22Rv1 (cell line): ENCODE results near the gene LCP2.

Experiments
- ZFX ChIP-seq: fragments of 450-650 bp; IDR thresholded peaks from 2 replicates; pipeline ENCODE4 v1.6.1; 2017; ENCODE audit warnings: antibody characterized with exemption, borderline replicate concordance
- TF ChIP-seq, protein P1 (sequence below): fragments of 450-650 bp; IDR thresholded peaks from 2 replicates; pipeline ENCODE4 v1.5.1; 2017; ENCODE audit warnings: mild to moderate bottlenecking

DNA sequence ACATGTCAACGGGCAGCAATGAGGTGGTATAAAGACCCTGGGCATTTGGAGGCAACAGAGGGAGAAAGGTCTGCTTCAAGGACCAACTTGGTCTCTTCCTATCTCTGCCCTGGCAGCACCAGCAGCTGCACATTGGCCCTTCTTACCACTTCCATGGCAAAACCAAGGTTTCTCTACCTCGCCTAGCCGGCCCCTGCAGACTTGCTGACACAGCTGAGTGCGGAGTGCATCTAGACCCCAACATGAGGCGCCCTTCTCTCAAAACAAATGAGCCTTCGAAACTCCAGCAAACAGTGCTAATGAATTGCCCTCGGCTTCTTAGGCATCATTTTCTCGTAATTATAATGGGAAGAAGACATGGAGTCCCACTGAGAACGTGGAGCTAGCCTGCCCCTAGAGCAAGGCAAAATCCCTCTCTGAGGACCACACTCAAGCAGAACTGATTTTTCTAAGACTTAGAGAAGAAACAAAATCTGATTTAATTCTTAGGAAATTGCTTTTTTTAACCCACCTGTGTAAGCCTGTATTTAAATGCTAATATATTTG lies 49.5 kb upstream of the LCP2 start:
- TF ChIP-seq, protein P1, sequence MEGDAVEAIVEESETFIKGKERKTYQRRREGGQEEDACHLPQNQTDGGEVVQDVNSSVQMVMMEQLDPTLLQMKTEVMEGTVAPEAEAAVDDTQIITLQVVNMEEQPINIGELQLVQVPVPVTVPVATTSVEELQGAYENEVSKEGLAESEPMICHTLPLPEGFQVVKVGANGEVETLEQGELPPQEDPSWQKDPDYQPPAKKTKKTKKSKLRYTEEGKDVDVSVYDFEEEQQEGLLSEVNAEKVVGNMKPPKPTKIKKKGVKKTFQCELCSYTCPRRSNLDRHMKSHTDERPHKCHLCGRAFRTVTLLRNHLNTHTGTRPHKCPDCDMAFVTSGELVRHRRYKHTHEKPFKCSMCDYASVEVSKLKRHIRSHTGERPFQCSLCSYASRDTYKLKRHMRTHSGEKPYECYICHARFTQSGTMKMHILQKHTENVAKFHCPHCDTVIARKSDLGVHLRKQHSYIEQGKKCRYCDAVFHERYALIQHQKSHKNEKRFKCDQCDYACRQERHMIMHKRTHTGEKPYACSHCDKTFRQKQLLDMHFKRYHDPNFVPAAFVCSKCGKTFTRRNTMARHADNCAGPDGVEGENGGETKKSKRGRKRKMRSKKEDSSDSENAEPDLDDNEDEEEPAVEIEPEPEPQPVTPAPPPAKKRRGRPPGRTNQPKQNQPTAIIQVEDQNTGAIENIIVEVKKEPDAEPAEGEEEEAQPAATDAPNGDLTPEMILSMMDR, result no peak
- TF ChIP-seq ZFX, result no peak
